HepG2 (cell line): ENCODE data around the gene NT5C3B. TPM values are rescaled to one million over a fixed set of nuclear protein-coding genes. Genes with fewer than 3 reads are reported as not detected.

Experiments
- ELK4 ChIP-seq: sonication (generic); formaldehyde crosslinking; IDR thresholded peaks from 2 replicates; pipeline ENCODE4 v1.9.0; 2021; ENCODE audit warnings: missing genetic modification reagents, borderline replicate concordance
- GATAD1 ChIP-seq: IDR thresholded peaks from 2 replicates; pipeline ENCODE4 v1.6.1; 2016; ENCODE audit warnings: missing genetic modification reagents, missing compliant biosample characterization
- GLI4 ChIP-seq: sonication (generic); formaldehyde crosslinking; IDR thresholded peaks from 2 replicates; pipeline ENCODE4 v1.5.1; 2020; ENCODE audit warnings: missing genetic modification reagents, mild to moderate bottlenecking, moderate library complexity, borderline replicate concordance
- HMGXB3 ChIP-seq: sonication (generic); formaldehyde crosslinking; IDR thresholded peaks from 2 replicates; pipeline ENCODE4 v1.4.0; 2020; ENCODE audit warnings: missing genetic modification reagents, borderline replicate concordance
- KIAA2018 ChIP-seq: sonication (generic); formaldehyde crosslinking; IDR thresholded peaks from 2 replicates; pipeline ENCODE4 v1.5.0; 2020; ENCODE audit warnings: mild to moderate bottlenecking, missing genetic modification reagents, borderline replicate concordance
- ZMYM4 ChIP-seq: sonication (generic); formaldehyde crosslinking; IDR thresholded peaks from 2 replicates; pipeline ENCODE4 v1.8.1; 2023; ENCODE audit warnings: mild to moderate bottlenecking, missing genetic modification reagents
- ZNF17 ChIP-seq: sonication (generic); formaldehyde crosslinking; IDR thresholded peaks from 2 replicates; pipeline ENCODE4 v1.5.0; 2020; ENCODE audit warnings: mild to moderate bottlenecking, missing genetic modification reagents
- ZNF503 ChIP-seq: sonication (generic); formaldehyde crosslinking; IDR thresholded peaks from 2 replicates; pipeline ENCODE4 v1.4.0; 2020; ENCODE audit warnings: missing genetic modification reagents
- ZNF800 ChIP-seq: sonication (generic); formaldehyde crosslinking; IDR thresholded peaks from 2 replicates; pipeline ENCODE4 v1.4.0; 2020; ENCODE audit warnings: missing genetic modification reagents
- ZZZ3 ChIP-seq: sonication (generic); formaldehyde crosslinking; IDR thresholded peaks from 2 replicates; pipeline ENCODE4 v1.4.0; 2020; ENCODE audit warnings: missing genetic modification reagents, mild to moderate bottlenecking, borderline replicate concordance
- polyA plus RNA-seq, 8 experiments: library from polyadenylated mRNA; depleted of rRNA in 3 of 8; stranded (reverse) in 7 of 8; unstranded in 1 of 8; fragments of >200 nt; fragmentation: Illumina TruSeq in 4 of 8; extraction: Trizol in 4 of 8; gene quantifications; 2 replicates each; pipeline versions ENCODE4 v1.2.1 to v1.2.3, GENCODE V29; 2011 to 2016; ENCODE audit warnings: low read depth in 4 of 8, missing spikeins in 1 of 8, mixed read lengths in 1 of 8; ENCODE audit not compliant: insufficient read depth in 1 of 8
- total RNA-seq, 5 experiments: library from RNA; depleted of rRNA; stranded (reverse); fragments of >200 nt; fragmentation: Illumina TruSeq; extraction: Trizol; gene quantifications; 2 replicates each; pipeline ENCODE4 v1.2.3, GENCODE V29; 2016; ENCODE audit warnings: low read depth in 1 of 5

The NT5C3B gene
- total and polyA plus RNA-seq, 2 of the 13 experiments (the other 11 are each of a cell fraction or from before 2014, with no cell fraction given) = 104 to 126 TPM

- TF ChIP-seq HMGXB3 (CRISPR knock-in tag) (peak; percentile 17; the same call in 1 of the 2 replicates), GATAD1 (no peak), ZMYM4 (no peak; the same call in 1 of the 2 replicates), ZNF503 (CRISPR knock-in tag) (0 out of 2 replicates have a peak, but pooled peaks have one; percentile 30), ZZZ3 (CRISPR knock-in tag) (no peak), ZNF17 (CRISPR knock-in tag) (no peak), KIAA2018 (no peak), GLI4 (0 out of 2 replicates have a peak, but pooled peaks have one; percentile 51), ELK4 (CRISPR knock-in tag) (no peak), ZNF800 (CRISPR knock-in tag) (peak; percentile 71)
Observed at GRCh38 chr17:41777574-41778188, 58.4 kb downstream of the NT5C3B start (continued).
